GM12865 (cell line): ENCODE data around the gene UNC79.

Experiments
- DNase-seq: peaks from one replicate; pipeline ENCODE4 v3.0.0; 2010; ENCODE audit warnings: low read depth
- H3K4me3 ChIP-seq: 2 replicates; pipeline ENCODE4 v1.5.1; 2011; ENCODE audit warnings: mild to moderate bottlenecking, low read depth, low read length, control low read depth
- CTCF ChIP-seq: IDR thresholded peaks from 2 replicates; pipeline ENCODE4 v1.5.1; 2011; ENCODE audit warnings: low read length, control low read depth, low read depth, inconsistent platforms; ENCODE audit not compliant: insufficient read depth; ENCODE audit errors: missing control alignments

UNC79 gene

GRCh38 chr14:93688239-93688666, 257.5 kb downstream of the UNC79 start:
- H3K4me3 ChIP-seq: no peak overlapping the region
- no peak for DNase-seq
- no peak for TF ChIP-seq CTCF

GRCh38 chr14:93688820-93689219, 258.1 kb downstream of the UNC79 start:
- no peak overlapping the region for H3K4me3 ChIP-seq
- no peak for DNase-seq
- TF ChIP-seq CTCF: no peak

GRCh38 chr14:93690146-93690545, 259.4 kb downstream of the UNC79 start:
- H3K4me3 ChIP-seq: no peak overlapping the region
- TF ChIP-seq CTCF: no peak
- no peak for DNase-seq

GRCh38 chr14:93691042-93691780, 260.5 kb downstream of the UNC79 start:
- no peak for TF ChIP-seq CTCF
- no peak for DNase-seq
- no peak overlapping the region for H3K4me3 ChIP-seq

- DNase-seq: no peak
- TF ChIP-seq CTCF: no peak
- no peak overlapping the region for H3K4me3 ChIP-seq
These were observed 263.2 kb downstream of the UNC79 start for GRCh38 chr14:93693914-93694313.

GRCh38 chr14:93700928-93701327, 270.2 kb downstream of the UNC79 start:
- no peak for TF ChIP-seq CTCF
- no peak for DNase-seq
- no peak overlapping the region for H3K4me3 ChIP-seq

GRCh38 chr14:93701562-93701961, 270.8 kb downstream of the UNC79 start:
- no peak for TF ChIP-seq CTCF
- no peak for DNase-seq
- no peak overlapping the region for H3K4me3 ChIP-seq
